ENCODE measurements around the gene RTP3.

GRCh38 chr3:46517784-46518181, 20.0 kb downstream of the RTP3 start:
- TF ChIP-seq EP300 (IDR thresholded peaks at IDR 0.05) = no peak
- TF ChIP-seq, protein P1, sequence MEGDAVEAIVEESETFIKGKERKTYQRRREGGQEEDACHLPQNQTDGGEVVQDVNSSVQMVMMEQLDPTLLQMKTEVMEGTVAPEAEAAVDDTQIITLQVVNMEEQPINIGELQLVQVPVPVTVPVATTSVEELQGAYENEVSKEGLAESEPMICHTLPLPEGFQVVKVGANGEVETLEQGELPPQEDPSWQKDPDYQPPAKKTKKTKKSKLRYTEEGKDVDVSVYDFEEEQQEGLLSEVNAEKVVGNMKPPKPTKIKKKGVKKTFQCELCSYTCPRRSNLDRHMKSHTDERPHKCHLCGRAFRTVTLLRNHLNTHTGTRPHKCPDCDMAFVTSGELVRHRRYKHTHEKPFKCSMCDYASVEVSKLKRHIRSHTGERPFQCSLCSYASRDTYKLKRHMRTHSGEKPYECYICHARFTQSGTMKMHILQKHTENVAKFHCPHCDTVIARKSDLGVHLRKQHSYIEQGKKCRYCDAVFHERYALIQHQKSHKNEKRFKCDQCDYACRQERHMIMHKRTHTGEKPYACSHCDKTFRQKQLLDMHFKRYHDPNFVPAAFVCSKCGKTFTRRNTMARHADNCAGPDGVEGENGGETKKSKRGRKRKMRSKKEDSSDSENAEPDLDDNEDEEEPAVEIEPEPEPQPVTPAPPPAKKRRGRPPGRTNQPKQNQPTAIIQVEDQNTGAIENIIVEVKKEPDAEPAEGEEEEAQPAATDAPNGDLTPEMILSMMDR (IDR thresholded peaks at IDR 0.05) = no peak

Measured in sigmoid colon (tissue), 4 donors.